Activated CD4-positive, CD25-positive, alpha-beta regulatory T cell treated with anti-CD3 and anti-CD28 coated beads, Interleukin-2, amount 50 U/mL, for 16 hours (primary cell): ENCODE results near the gene CRACR2B.

Experiments
- DNase-seq: peaks from one replicate; pipeline ENCODE4 v3.0.0-alpha.2; 2020; ENCODE audit warnings: low read depth, low spot score

CRACR2B gene

GRCh38 chr11:827897-828192, at the start of gene CRACR2B:
TSS of gene CRACR2B (plus strand) at chr11:827919. CDS start at chr11:828608, 689 bp downstream.
- no peak for DNase-seq

- DNase-seq, result no peak
Measured at GRCh38 chr11:778976-779954, 48.5 kb upstream of the CRACR2B start.

GRCh38 chr11:779955-780532, 47.7 kb upstream of the CRACR2B start:
- DNase-seq, result no peak

GRCh38 chr11:782264-783174, 45.2 kb upstream of the CRACR2B start:
- DNase-seq, result no peak

- DNase-seq, result no peak
Measured at GRCh38 chr11:783581-784015, 44.1 kb upstream of the CRACR2B start.

GRCh38 chr11:786235-787083, 41.3 kb upstream of the CRACR2B start:
- no peak for DNase-seq

GRCh38 chr11:787084-787675, 40.5 kb upstream of the CRACR2B start:
- no peak for DNase-seq

- no peak for DNase-seq
Measured at GRCh38 chr11:788009-788640, 39.6 kb upstream of the CRACR2B start.

- no peak for DNase-seq
Measured at GRCh38 chr11:788953-789940, 38.5 kb upstream of the CRACR2B start.

GRCh38 chr11:789943-790342, 37.8 kb upstream of the CRACR2B start, which contains the start of gene CEND1:
TSS of gene CEND1 (minus strand) at chr11:790090. CDS start at chr11:788576, 1,514 bp downstream.
- DNase-seq, result no peak

GRCh38 chr11:790721-791564, 36.8 kb upstream of the CRACR2B start:
- DNase-seq, result no peak

GRCh38 chr11:791658-792534, 35.8 kb upstream of the CRACR2B start:
- no peak for DNase-seq

- DNase-seq, result no peak
Measured at GRCh38 chr11:792535-792821, 35.2 kb upstream of the CRACR2B start.

- DNase-seq, result no peak
Measured at GRCh38 chr11:792873-793272, 34.8 kb upstream of the CRACR2B start.

- no peak for DNase-seq
Measured at GRCh38 chr11:793556-793955, 34.2 kb upstream of the CRACR2B start.

GRCh38 chr11:794013-794765, 33.5 kb upstream of the CRACR2B start:
- no peak for DNase-seq
